ENCODE measurements around the gene SNAP47.

Gene SNAP47

DNA sequence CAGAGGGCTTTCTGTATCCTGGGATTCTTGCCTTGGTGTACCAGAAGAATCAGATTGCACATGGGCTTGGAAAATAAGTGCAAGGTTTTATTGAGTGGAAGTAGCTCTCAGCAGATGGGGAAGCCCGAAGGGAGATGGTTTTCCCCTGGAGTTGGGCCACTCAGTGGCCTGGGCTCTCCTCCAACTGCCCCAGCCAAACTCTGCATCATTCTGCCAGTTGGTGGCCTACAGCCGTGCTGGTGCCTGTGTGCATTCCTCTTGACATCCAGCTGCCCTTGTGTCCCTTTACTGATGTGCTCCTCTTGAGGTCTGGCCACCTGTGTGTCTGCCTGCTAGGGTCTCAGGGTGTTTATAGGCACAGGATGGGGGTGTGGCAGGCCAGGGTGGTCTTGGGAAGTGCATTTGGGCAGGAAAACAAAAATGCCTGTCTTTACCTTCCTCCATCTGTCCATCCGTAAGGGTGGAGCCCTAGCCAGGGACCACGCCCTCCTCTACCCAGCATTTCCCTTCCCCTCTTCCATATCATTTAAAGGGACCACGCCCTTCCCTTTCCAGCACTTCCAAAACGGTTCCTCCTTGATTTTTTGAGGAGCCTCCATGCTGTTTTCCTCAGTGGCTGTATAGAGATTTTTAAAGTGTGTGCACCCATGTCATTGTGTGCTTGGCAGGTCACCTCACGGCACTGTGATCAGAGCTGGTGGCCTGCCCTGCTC, 18.9 kb downstream of the SNAP47 start:
- no peak for DNase-seq

- no peak for DNase-seq
Measured at GRCh38 chr1:227754958-227755357, 19.7 kb downstream of the SNAP47 start.

DNA sequence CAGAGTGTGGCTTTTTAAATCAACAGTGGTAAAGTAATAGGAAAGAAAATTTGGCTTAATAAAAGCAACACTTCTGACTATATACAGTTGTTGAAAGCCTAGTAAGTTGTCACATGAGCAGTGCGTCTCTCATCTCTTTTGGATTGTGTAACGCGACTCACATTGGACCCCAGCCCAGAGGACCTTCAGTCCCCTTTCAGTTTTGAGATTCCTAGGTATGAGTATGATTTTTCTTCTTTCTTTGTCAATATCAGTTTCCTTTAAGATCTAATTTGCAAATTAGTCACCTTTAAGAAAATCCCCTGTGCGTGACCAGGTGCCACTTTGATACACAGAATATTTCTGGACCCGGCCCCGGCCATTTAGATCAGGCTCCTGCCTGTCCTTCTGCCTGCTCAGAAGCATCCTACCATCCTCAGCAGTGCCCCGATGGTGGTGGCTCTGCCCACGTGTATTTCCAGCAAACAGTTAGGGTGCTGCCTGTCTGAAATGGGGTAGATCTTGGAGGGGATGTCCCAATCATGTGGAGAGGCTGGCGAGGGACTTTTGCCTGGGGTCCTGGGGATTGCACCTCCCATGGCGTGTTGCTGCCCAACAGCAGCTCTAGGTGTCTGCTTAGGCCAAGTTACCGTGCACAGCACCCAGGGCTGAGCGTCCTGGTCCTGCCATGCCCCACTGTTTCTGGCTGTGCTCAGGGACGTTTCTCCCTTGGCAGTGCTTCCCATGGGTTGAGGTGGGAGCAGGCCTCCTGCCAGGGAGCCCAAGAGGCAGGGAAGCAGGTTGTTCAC, 21.1 kb downstream of the SNAP47 start:
- DNase-seq: peak; percentile 22

DNA sequence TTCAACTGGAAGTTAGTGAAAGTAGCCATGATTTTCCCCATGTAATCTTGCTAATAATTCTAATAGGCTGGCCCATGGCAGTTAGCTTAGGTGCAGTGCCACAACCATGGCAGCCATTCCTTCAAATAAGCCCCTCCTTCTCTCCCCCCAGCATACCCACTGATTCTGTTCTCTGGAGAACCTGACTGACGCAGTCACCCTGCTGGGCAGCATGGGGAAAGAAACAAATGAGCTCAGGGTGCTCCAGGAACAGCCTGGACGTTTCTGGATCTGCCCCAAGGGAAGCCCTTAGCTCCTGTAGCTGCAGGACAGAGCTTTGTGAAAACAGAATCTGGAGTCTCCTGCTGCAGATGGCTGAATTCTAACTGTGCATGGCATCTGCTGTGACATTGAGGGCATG, 22.5 kb downstream of the SNAP47 start:
- DNase-seq: no peak

GRCh38 chr1:227758366-227758765, 23.1 kb downstream of the SNAP47 start:
- peak; percentile 11 for DNase-seq

DNA sequence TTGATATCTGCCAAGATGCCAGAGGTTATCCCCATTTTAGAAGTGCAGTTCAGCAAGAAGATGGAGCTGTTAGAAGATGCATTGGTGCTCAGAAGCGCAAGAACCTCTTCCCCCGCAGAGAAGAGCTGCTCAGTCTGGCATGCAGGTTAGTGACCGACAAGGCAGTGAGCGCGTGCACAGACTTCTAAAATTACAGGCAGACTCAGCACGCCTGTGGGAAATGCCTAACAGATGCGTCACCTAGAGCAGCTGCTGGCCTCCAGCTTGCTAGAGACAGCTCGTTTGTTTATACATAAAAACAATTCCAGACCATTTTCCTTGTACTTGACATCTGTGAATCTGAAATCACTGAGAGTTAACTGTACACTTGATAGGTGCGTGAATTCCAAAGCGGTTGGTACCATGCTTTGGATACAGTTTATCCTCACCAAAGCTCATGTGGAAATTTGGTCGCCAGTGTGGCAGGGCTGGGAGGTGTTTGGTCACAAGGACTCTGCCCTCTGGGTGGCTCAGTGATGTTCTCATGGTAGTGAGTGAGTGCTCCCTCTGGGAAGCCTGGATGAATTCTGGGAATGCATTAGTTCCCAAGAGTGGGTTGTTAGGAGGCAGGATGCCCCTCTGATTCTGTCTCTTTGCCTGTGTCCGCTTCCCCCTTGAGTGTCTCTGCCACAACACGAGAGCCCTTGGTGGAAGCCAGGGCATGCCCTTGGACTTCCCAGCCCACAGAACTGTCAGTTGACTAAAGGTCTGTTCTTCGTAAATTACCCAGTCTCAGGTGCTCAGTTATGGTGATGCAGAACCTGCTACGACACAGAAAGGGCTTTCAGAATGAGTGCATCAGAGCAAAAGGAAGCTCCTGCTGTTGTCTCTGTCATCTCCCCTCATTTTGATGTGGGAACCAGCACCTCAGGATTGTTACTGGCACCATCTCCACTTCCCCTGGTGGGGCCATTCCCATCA, 24.4 kb downstream of the SNAP47 start:
- peak; percentile 98 for DNase-seq

- DNase-seq: no peak
Measured at GRCh38 chr1:227760377-227760776, 25.1 kb downstream of the SNAP47 start.

DNA sequence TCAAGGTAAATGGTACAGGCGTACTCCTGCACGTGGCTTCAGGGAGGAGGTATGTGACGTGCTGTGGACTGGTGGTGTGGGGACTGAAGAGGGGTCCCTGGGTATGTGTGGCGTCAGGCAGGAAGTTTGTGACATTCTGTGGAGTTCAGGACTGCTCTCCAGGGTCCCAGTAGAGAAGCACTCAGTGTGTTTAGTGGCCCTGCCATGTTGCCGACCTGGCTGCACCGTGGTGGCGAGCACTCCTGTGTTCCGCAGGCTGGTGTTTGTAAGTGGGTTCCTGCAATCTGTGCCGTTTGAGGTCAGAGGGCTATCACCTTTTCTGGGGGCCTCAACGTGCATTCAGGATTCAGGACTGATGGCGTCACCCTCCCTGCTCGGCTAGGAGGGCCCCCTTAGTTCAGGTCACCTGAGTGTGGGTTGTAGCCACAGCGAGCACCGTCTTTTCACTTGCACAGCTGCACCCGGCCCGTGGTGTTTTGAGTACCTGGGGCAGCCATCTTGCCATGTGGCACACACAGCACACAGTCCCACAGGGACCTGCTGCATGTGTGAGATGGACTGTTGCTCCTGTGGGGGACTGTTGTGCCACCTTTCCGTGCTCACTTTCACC, 26.5 kb downstream of the SNAP47 start:
- DNase-seq: no peak

GRCh38 chr1:227762231-227762911, 27.1 kb downstream of the SNAP47 start:
- peak; percentile 81 for DNase-seq

GRCh38 chr1:227763246-227764018, 28.2 kb downstream of the SNAP47 start:
- no peak for DNase-seq

DNA sequence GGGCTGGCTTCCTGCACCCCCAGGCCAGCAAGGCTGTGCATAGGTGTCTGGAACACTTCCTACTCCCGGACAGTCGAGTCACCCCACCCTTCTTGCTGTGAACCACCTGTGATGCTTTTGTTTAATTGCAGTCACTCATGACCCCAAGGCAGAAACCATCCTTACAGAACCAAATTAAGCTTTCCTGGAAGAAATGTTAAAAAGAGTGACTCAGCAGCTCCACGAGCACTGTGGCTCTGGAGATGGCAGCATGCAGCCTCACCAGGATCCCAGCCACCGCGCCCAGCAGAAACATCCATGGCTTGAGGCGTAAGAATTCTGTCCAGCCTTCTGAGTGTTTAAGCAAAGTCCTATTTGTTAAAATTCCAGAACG, 28.8 kb downstream of the SNAP47 start:
- peak; percentile 48 for DNase-seq

- no peak for DNase-seq
Measured at GRCh38 chr1:227765261-227766014, 30.2 kb downstream of the SNAP47 start.

DNA sequence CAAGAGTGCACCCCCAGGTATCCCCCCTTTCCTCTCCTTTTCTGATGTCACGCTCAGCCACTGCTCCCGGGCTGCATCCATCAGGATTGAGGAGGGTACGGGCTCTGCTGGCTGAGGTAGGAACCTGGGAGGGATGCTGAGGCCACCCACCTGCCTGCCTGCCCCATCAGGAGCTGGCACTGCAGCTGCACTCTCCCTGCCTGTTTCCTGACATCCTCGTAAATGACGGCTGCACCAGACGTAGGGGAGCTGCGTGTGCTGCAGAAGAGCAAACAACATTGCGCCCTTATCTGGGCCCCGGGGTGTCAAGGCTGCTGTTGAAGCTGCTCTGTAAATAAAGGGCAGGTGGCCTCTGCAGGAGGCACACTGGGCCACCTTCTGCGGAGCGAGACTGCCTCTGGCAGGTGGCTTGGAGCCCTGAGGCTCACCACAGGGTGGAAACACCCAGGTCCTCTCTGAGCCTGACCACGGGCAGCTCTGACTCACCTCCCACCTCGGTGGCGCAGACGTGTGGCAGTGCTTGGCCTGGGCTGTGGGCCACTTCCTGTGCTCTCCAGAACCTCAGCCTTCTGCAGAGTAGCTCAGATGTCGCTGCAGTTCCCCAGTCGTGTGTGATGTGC, 30.9 kb downstream of the SNAP47 start:
- DNase-seq: no peak

- no peak for DNase-seq
Measured at GRCh38 chr1:227766653-227767277, 31.5 kb downstream of the SNAP47 start.

- no peak for DNase-seq
Measured at GRCh38 chr1:227767401-227768124, 32.3 kb downstream of the SNAP47 start.

DNA sequence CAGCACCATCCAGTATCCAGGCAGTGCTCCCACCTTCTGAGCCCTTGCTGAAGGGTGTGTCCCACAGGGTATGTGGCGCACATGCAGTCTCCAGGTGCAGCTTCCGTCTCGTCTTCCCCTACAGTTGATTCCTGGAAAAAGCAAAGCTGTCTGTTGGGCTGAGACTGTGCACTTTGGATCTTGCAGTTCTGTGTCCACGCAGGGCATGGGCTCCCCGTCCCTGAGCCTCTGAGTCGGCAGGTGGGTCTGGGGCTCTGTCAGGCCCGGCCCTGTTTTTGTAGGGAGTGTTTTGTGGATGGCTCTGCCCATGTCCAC, 32.8 kb downstream of the SNAP47 start:
- no peak for DNase-seq

- no peak for DNase-seq
Measured at GRCh38 chr1:227768640-227769039, 33.4 kb downstream of the SNAP47 start.

DNA sequence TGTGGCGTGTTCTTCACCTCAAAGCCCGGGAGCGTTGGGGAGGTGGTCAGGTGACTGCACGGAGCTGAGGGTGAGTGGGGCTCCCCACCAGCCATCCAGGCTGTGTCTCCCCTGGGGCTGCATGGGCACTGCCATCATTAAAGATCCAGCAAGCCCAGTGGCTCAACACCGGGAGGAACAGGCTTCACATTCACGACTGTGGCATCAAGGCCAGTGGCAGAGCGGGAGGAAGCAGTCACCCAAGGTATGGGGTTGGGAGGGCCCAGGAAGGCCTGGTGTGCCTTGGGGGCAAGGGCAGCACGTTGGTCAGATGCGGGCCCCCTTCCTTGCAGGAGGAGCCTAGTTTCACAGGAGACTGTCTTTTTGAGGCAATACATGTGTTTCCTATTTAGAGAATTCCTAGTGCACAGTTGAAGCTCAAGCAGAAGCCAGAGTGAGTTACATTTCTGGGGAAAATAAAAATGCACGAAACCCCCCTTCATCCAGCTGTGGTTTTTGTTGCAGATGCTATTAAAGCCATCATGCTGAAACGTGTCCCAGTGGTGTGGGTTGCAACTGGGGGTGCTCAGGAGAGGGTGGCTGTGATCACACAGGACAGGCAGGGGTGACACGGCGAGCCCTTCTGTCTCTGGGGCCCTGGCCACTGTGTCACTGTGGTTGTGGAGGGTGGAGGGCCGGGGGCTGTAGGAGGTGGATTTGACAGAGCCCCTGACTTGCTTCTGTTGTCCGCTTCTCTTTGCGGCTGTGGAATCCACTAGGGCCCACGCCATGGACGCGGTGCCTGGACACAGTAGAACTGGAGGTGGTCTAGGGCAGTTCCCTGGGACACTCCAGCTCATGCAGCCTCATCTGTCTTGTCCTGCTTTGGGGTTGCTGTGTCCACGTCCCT, 34.1 kb downstream of the SNAP47 start:
- peak; percentile 65 for DNase-seq

All from fibroblast of upper back skin (primary cell).